ENCODE results near the gene MIPOL1. TPM values are rescaled to one million over a fixed set of nuclear protein-coding genes. Genes with fewer than 3 reads are reported as not detected.

The MIPOL1 gene
- total RNA-seq, 1 donor from 2014 or later = 14.6 TPM

GRCh38 chr14:37198273-37198598, 499 bp downstream of the MIPOL1 start:
- no peak for DNase-seq (ENCODE audit: extremely low spot score, unreplicated experiment)
- Mint-ChIP-seq H3K4me3 (ENCODE audit: unreplicated experiment) (peak overlapping the region; percentile 96), H3K27me3 (ENCODE audit: unreplicated experiment) (peaks cover 6% of the 10 kb centered on the region), H3K4me1 (ENCODE audit: unreplicated experiment) (peaks cover 18% of the 10 kb centered on the region), H3K36me3 (ENCODE audit: unreplicated experiment) (no peaks in the 10 kb centered on the region), H3K9me3 (ENCODE audit: unreplicated experiment) (no peaks in the 10 kb centered on the region), H3K27ac (ENCODE audit: unreplicated experiment) (peak overlapping the region; percentile 98)
- TF ChIP-seq CTCF (IDR thresholded peaks at IDR 0.05) = no peak

GRCh38 chr14:37198907-37199306, 1.2 kb downstream of the MIPOL1 start:
- Mint-ChIP-seq H3K36me3 (ENCODE audit: unreplicated experiment) (no peaks in the 10 kb centered on the region), H3K27ac (ENCODE audit: unreplicated experiment) (peak overlapping the region; percentile 98), H3K27me3 (ENCODE audit: unreplicated experiment) (peaks cover 6% of the 10 kb centered on the region), H3K9me3 (ENCODE audit: unreplicated experiment) (no peaks in the 10 kb centered on the region), H3K4me1 (ENCODE audit: unreplicated experiment) (peaks cover 18% of the 10 kb centered on the region), H3K4me3 (ENCODE audit: unreplicated experiment) (peak overlapping the region; percentile 96)
- DNase-seq (ENCODE audit: extremely low spot score, unreplicated experiment) = no peak
- TF ChIP-seq CTCF (IDR thresholded peaks at IDR 0.05) = no peak

GRCh38 chr14:37201724-37202123, 4.0 kb downstream of the MIPOL1 start:
- H3K27ac Mint-ChIP-seq (ENCODE audit: unreplicated experiment) = no peak overlapping the region
- H3K4me1 Mint-ChIP-seq (ENCODE audit: unreplicated experiment) = peaks cover 18% of the 10 kb centered on the region
- H3K4me3 Mint-ChIP-seq (ENCODE audit: unreplicated experiment) = no peak overlapping the region
- TF ChIP-seq CTCF (IDR thresholded peaks at IDR 0.05) = no peak
- no peaks in the 10 kb centered on the region for H3K9me3 Mint-ChIP-seq (ENCODE audit: unreplicated experiment)
- DNase-seq (ENCODE audit: extremely low spot score, unreplicated experiment) = no peak
- no peaks in the 10 kb centered on the region for H3K27me3 Mint-ChIP-seq (ENCODE audit: unreplicated experiment)
- peaks cover 1% of the 10 kb centered on the region for H3K36me3 Mint-ChIP-seq (ENCODE audit: unreplicated experiment)

GRCh38 chr14:37202265-37202664, 4.5 kb downstream of the MIPOL1 start:
- no peak for DNase-seq (ENCODE audit: extremely low spot score, unreplicated experiment)
- Mint-ChIP-seq H3K36me3 (ENCODE audit: unreplicated experiment) (peaks cover 1% of the 10 kb centered on the region), H3K27ac (ENCODE audit: unreplicated experiment) (no peak overlapping the region), H3K4me1 (ENCODE audit: unreplicated experiment) (peaks cover 14% of the 10 kb centered on the region), H3K27me3 (ENCODE audit: unreplicated experiment) (no peaks in the 10 kb centered on the region), H3K4me3 (ENCODE audit: unreplicated experiment) (no peak overlapping the region), H3K9me3 (ENCODE audit: unreplicated experiment) (no peaks in the 10 kb centered on the region)
- no peak for TF ChIP-seq CTCF (IDR thresholded peaks at IDR 0.05)

- H3K4me3 Mint-ChIP-seq (ENCODE audit: unreplicated experiment) = no peak overlapping the region
- H3K9me3 Mint-ChIP-seq (ENCODE audit: unreplicated experiment) = no peaks in the 10 kb centered on the region
- H3K4me1 Mint-ChIP-seq (ENCODE audit: unreplicated experiment) = peaks cover 10% of the 10 kb centered on the region
These were observed 5.1 kb downstream of the MIPOL1 start for GRCh38 chr14:37202812-37203211.

More at GRCh38 chr14:37202812-37203211, 5.1 kb downstream of the MIPOL1 start:
- Mint-ChIP-seq H3K27me3 (ENCODE audit: unreplicated experiment) (no peaks in the 10 kb centered on the region), H3K36me3 (ENCODE audit: unreplicated experiment) (peaks cover 1% of the 10 kb centered on the region), H3K27ac (ENCODE audit: unreplicated experiment) (no peak overlapping the region)
- no peak for DNase-seq (ENCODE audit: extremely low spot score, unreplicated experiment)
- TF ChIP-seq CTCF (IDR thresholded peaks at IDR 0.05) = no peak

Data from osteocyte (in vitro differentiated cells).